ENCODE measurements around the gene KRT31.

DNA sequence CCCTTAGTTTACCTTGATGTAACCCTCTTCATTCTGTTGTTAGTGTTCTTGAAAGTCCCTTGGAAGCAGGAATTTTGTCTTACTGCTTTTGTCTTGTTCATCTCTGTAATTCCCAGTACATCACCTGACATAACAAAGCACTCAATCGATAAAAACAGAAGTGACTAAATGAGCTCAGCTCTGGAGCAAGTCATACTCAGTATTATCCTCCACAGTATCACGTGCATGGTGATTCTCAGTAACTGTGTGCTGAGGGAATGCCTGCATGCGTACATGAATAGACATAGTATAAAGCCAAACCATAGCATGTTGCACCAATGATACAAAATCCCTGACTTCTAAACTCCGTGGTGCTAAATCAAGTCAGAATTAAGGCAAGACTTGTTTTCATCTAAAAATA lies 36.2 kb upstream of the KRT31 start:
- TF ChIP-seq CTCF (IDR thresholded peaks at IDR 0.05; ENCODE audit: borderline replicate concordance, extremely low read depth, low read length, poor library complexity, severe bottlenecking): no peak
- TF ChIP-seq EZH2 (IDR thresholded peaks at IDR 0.05; ENCODE audit: borderline replicate concordance, low read depth, low read length, severe bottlenecking): no peak
